Globus pallidus (tissue), 1 donor: Measurements from ENCODE around the gene SLC25A4.
"Not testable (repeated sequence)": the region's sequence is repeated elsewhere in the genome, so short reads cannot be mapped to it uniquely, and the experiment has no call there.

Source experiments
- DNase-seq: peaks from one replicate; pipeline ENCODE4 v3.0.0-alpha.2; 2015; ENCODE audit warnings: low spot score

The SLC25A4 gene

DNA sequence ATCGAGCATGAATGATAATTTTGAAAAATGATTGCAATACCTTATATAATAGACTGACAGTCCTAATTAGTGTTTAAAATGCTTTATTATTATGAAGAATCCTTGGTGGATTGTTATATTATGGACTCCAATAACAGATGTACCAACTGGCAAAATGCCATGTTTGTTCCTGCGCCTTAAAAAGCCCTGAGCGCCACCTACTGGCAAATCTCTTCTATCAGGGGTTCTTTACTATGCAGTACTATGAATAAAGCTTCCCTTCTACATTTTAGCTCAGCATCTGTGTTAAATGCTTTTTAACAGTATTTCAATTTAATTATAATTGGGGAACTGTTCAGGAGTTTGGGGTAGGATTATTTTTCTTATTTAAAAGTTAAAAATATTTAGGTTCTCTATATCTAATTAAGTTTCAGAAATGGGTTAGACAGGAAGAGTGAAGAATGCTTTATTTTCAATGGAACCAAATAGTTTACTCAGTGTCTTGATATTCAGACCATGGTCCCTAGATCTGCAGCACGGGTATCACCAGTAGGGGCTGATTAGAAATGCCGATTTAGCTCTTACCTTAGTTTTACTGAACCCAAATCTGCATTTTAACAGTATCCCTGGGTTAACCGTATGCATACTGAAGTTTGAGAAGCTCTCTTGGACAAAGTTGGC lies 40.7 kb downstream of the SLC25A4 start:
- DNase-seq: peak; percentile 88

DNA sequence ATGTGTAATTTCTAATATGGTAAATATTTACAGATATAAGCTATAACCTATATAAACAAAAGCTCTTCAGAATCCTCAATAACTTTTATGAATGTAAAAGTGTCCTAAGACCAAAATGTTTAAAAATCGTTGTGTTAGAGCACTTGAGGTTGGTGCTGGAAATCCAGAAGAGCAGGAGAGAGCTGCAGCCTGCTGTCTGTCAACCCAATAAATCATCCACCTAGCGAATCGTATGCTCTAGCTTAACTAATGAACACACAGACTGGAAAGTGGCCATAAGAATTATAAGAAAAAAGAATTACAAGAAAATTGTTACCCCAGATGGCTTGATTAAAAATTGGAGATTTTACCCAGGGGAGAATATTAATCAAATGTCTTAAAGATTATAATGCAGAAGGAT lies 43.7 kb downstream of the SLC25A4 start:
- no peak for DNase-seq

DNA sequence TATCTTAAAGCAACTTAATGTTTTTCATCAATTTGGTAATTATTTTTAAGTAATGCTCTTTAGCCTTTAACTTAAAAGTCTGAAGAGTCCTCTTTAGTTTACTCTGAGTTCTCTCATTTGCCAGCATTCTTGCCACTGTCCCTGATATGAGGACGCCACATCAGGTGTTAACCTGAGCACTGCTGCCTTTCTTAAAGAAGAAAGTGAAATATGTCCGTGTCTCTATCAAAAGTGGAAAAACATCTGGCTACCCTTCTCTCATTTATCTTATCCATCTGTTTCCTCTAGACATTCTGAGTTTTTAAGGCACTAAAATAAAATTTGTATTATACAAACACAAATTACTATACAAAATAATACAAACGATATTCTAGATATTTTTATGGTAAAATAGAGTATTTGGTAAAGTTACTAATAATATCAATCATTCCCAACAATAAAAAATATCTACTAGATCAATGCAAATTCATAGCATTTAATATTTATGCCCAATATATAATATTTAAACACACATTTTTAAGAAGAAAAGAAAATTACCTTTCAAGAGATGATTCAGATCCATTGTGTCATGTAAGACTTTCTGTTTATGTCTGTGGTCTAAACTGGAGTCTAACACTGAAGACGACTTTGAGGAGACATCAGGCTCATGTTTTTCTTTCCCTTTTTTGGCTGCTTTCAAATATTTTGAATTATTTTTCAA lies 46.7 kb downstream of the SLC25A4 start:
- DNase-seq: no peak

DNA sequence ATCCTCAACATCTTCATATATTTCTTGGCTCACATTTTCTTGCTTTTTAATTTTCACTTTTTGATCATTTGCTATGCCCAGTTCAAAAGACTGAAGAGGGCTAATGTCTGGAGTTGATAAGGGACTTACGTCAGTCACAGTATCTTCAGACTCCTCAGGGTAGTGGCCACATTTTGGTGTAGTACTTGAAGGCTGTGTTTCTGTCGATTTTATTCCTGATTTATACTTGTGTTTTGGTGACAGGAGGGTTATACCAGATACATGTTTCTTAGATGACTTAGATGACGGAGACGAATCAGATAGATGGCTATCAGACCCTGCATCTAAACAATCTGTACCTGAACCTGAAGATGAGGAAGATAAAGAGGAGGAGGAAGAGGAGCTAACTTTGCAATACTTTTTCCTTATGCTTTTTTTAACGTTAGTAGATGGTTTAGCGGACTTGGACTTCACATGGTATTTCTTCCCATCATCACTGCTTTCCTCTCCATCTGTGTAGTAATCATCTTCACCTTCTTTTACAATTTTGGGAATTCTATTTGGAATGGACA lies 47.3 kb downstream of the SLC25A4 start:
- no peak for DNase-seq

DNA sequence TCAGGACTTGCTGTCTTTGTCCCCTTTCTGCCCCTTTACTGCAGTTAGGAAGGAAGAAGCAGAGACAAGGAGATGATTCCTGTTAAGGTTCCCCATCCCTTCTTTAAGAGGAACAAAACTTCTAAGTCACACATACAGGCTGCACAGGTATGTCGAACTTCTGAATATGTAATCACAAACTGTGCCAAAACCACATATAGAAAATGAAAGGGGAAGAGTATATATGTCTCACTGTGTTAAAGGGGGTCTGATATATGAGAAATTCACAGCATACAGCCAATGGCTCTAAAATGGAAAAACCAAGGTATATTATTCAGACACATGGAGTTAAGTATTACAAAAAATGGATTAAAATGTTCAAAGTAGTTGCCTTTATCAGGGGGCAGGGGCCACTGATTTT lies 49.0 kb downstream of the SLC25A4 start:
- DNase-seq: no peak

GRCh38 chr4:185194924-185195888 lies 52.1 kb downstream of the SLC25A4 start:
- no peak for DNase-seq

DNA sequence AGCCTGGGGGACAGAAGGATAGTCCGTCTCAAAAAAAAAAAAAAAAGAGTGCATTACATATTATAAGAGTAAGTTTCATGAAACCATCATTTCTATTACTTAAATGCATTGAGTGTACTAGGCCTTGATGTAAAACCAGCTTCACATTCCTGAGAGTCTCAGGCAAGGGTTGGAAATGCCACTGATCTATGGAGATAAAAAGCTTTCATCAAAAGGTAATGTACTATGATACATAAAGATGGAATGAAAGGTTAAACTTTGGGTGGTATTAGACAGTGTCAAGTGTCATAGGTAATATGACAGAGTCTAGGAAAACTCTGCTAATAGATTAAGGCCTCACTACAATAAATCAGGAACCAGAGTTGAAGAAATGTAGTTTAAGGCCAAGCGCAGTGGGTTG lies 53.4 kb downstream of the SLC25A4 start:
- DNase-seq: no peak

DNA sequence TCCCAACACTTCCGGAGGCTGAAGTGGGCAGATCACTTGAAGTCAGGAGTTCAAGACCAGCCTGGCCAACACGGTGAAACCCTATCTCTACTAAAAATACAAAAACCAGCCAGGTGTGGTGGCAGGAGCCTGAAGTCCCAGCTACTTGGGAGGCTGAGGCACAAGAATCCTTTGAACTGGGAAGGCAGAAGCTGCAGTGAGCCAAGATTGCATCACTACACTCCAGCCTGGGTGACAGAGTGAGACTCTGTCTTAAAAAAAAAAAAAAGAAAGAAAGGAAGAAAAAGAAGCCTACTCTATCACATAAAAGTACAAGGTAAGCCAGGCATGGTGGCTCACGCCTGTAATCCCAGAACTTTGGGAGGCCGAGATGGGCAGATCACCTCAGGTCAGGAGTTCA lies 55.1 kb downstream of the SLC25A4 start:
- DNase-seq: not testable (repeated sequence)
